K562 (cell line): ENCODE results near the gene GRK3. TPM values are rescaled to one million over a fixed set of nuclear protein-coding genes. Genes with fewer than 3 reads are reported as not detected.

ENCODE experiments used
- ATAC-seq: fragments of 200-7000 bp; cut with Tn5 transposase; 3 replicates; pipeline ENCODE4 v1.9.1; 2020; ENCODE audit warnings: moderate library complexity
- BruUV-seq: library from RNA; stranded (reverse); fragments of 400-500 nt; replicated peaks from 2 replicates; lab custom pipeline; 2021; lab: Mats Ljungman, UMichigan
- CTCF ChIA-PET: fragments of 300-600 bp; formaldehyde crosslinking; extraction: SDS; loops from one replicate; lab custom pipeline; 2021; ENCODE audit warnings: low intra/inter-chr PET ratio; lab: Yijun Ruan, JAX
- POLR2A ChIA-PET: fragments of 300-600, 350-650 bp; sonication (Branson Sonifier 250); formaldehyde crosslinking; extraction: SDS; loops from one replicate; lab custom pipeline; 2021; ENCODE audit warnings: antibody characterized with exemption, inconsistent platforms; lab: Yijun Ruan, JAX
- DNase-seq, 4 experiments: peaks; one replicate each; pipeline versions ENCODE4 v3.0.0 to v3.0.0-alpha.2; 2011 to 2018; ENCODE audit warnings: low spot score in 3 of 4, mixed read lengths in 3 of 4; ENCODE audit errors: extremely low read depth in 1 of 4
- FAIRE-seq: peaks from 2 replicates; lab custom pipeline; 2011; peaks lifted over from hg19 to GRCh38; lab: Jason Lieb, UNC
- H2AFZ ChIP-seq: 2 replicates; pipeline ENCODE4 v1.6.0; 2011; ENCODE audit warnings: low read depth, low read length, control low read depth, inconsistent platforms
- H3K27ac ChIP-seq: fragments of 200-600 bp; 3 replicates; pipeline ENCODE4 v1.8.0; 2011; ENCODE audit warnings: low read depth, mild to moderate bottlenecking, control low read depth, inconsistent platforms, low read length, moderate library complexity, mixed read lengths; ENCODE audit errors: extremely low read depth
- H3K27me3 ChIP-seq, 2 experiments: fragments of 300-600 bp in 1 of 2; 2 replicates in 1 of 2; 3 replicates in 1 of 2; pipeline versions ENCODE4 v1.6.0 to v1.8.0; 2011; ENCODE audit warnings: inconsistent platforms in 2 of 2, low read length in 2 of 2, mild to moderate bottlenecking in 1 of 2, mixed read lengths in 1 of 2, moderate library complexity in 1 of 2; ENCODE audit not compliant: control insufficient read depth in 2 of 2, insufficient read depth in 2 of 2
- H3K36me3 ChIP-seq: fragments of 300-600 bp; 3 replicates; pipeline ENCODE4 v1.8.0; 2011; ENCODE audit warnings: mild to moderate bottlenecking, low read length, inconsistent platforms; ENCODE audit not compliant: control insufficient read depth, insufficient read depth
- H3K4me1 ChIP-seq, 2 experiments: fragments of 200-600 bp in 1 of 2; replicated peaks in 1 of 2; 2 replicates in 1 of 2; 3 replicates in 1 of 2; pipeline versions ENCODE4 v1.5.1 to v1.8.0; 2011; ENCODE audit warnings: inconsistent platforms in 2 of 2, low read length in 2 of 2, mild to moderate bottlenecking in 1 of 2, mixed read lengths in 1 of 2, moderate library complexity in 1 of 2; ENCODE audit not compliant: control insufficient read depth in 2 of 2, insufficient read depth in 2 of 2
- H3K4me2 ChIP-seq: 2 replicates; pipeline ENCODE4 v1.6.1; 2011; ENCODE audit warnings: low read length, control low read depth, inconsistent platforms, mixed read lengths; ENCODE audit not compliant: insufficient read depth
- H3K4me3 ChIP-seq: fragments of 200-600 bp; sonication (generic), shearing (Covaris generic); 2 replicates; pipeline ENCODE4 v1.5.1; 2016; ENCODE audit warnings: control low read depth, inconsistent platforms
- H3K79me2 ChIP-seq: fragments of 200-600 bp; 3 replicates; pipeline ENCODE4 v1.8.0; 2011; ENCODE audit warnings: low read length, inconsistent platforms; ENCODE audit not compliant: control insufficient read depth, insufficient read depth
- H3K9ac ChIP-seq, 2 experiments: 2 replicates each; pipeline versions ENCODE4 v1.6.0 to v1.6.1; 2011; ENCODE audit warnings: low read depth in 2 of 2, low read length in 2 of 2, control low read depth in 1 of 2, inconsistent platforms in 1 of 2, mild to moderate bottlenecking in 1 of 2, mixed read lengths in 1 of 2; ENCODE audit not compliant: insufficient read depth in 1 of 2
- H3K9me1 ChIP-seq: one replicate; pipeline ENCODE4 v1.6.0; 2011; ENCODE audit warnings: inconsistent platforms, mild to moderate bottlenecking, low read length, moderate library complexity; ENCODE audit not compliant: control insufficient read depth, insufficient read depth
- H3K9me3 ChIP-seq: replicated peaks from 2 replicates; pipeline ENCODE4 v1.5.1; 2011; ENCODE audit warnings: low read depth, low read length, inconsistent platforms; ENCODE audit not compliant: control insufficient read depth, insufficient read depth
- H4K20me1 ChIP-seq: replicated peaks from 2 replicates; pipeline ENCODE4 v1.6.1; 2011; ENCODE audit warnings: low read length, inconsistent platforms, mixed read lengths; ENCODE audit not compliant: control insufficient read depth, insufficient read depth
- CAMTA2 ChIP-seq: fragments of 250-450 bp; sonication (Bioruptor Pico); conservative IDR thresholded peaks from 2 replicates; pipeline ENCODE4 v1.5.1; 2022
- CBX5 ChIP-seq: IDR thresholded peaks from 2 replicates; pipeline ENCODE4 v1.6.1; 2014; ENCODE audit warnings: low read depth, borderline replicate concordance
- CGGBP1 ChIP-seq: fragments of 250-450 bp; sonication (Bioruptor Pico); IDR thresholded peaks from 2 replicates; pipeline ENCODE4 v1.9.0; 2021; ENCODE audit warnings: mild to moderate bottlenecking
- DACH1 ChIP-seq: fragments of 450-650 bp; IDR thresholded peaks from 2 replicates; pipeline ENCODE4 v1.6.1; 2018; ENCODE audit not compliant: partially characterized antibody
- ETV6 ChIP-seq, 3 experiments: fragments of 150-350 bp in 1 of 3; sonication (generic) in 1 of 3; formaldehyde crosslinking in 1 of 3; IDR thresholded peaks; 2 replicates each; pipeline versions ENCODE4 v1.6.1 to v1.8.0; 2014 to 2022; ENCODE audit warnings: borderline replicate concordance in 2 of 3, low read depth in 2 of 3, antibody characterized with exemption in 1 of 3, low read length in 1 of 3, mild to moderate bottlenecking in 1 of 3, missing genetic modification reagents in 1 of 3
- MAFG ChIP-seq: fragments of 450-650 bp; conservative IDR thresholded peaks from 2 replicates; pipeline ENCODE4 v1.6.1; 2016; ENCODE audit warnings: missing genetic modification characterization, missing compliant biosample characterization
- MCM5 ChIP-seq: fragments of 450-650 bp; IDR thresholded peaks from 2 replicates; pipeline ENCODE4 v1.6.1; 2016; ENCODE audit warnings: low read depth
- PTTG1 ChIP-seq: fragments of 450-650 bp; IDR thresholded peaks from 2 replicates; pipeline ENCODE4 v1.6.1; 2016; ENCODE audit warnings: low read depth, mild to moderate bottlenecking, missing genetic modification characterization, missing compliant biosample characterization
- RBBP5 ChIP-seq: fragments of 200-600 bp; sonication (generic); IDR thresholded peaks from 2 replicates; pipeline ENCODE4 v1.6.1; 2012; ENCODE audit warnings: borderline replicate concordance, mild to moderate bottlenecking, low read length, control low read depth, inconsistent platforms; ENCODE audit not compliant: insufficient read depth, poor library complexity, severe bottlenecking
- SETDB1 ChIP-seq: IDR thresholded peaks from one replicate; pipeline ENCODE4 v1.6.1; 2012; ENCODE audit warnings: low read length, control low read depth, inconsistent platforms
- STAT5B ChIP-seq: fragments of 250-450 bp; sonication (Bioruptor Pico); IDR thresholded peaks from 2 replicates; pipeline ENCODE4 v1.8.0; 2021; ENCODE audit warnings: mild to moderate bottlenecking, inconsistent platforms
- ZBTB7A ChIP-seq: IDR thresholded peaks from 2 replicates; pipeline ENCODE4 v1.6.1; 2011; ENCODE audit warnings: low read depth, mild to moderate bottlenecking, low read length, moderate library complexity, borderline replicate concordance; ENCODE audit not compliant: control insufficient read depth
- ZNF584 ChIP-seq: fragments of 200-800 bp; sonication (Bioruptor generic); IDR thresholded peaks from 2 replicates; pipeline ENCODE4 v1.6.1; 2016; ENCODE audit warnings: low read depth, mild to moderate bottlenecking, missing genetic modification characterization, missing compliant biosample characterization
- WGBS: fragments of 100-300 bp; shearing (Covaris generic); methylation state at CpG from one replicate; pipeline ENCODE4 v1.1.6; 2016; ENCODE audit warnings: low coverage, mixed read lengths; ENCODE audit not compliant: insufficient coverage; ENCODE audit errors: missing lambda C conversion rate; 5-methylcytosine and 5-hydroxymethylcytosine counted together
- in situ Hi-C: fragments of 300-500 bp; cut with MboI; formaldehyde crosslinking; loops from 4 replicates; pipeline ENCODE4 v1.15.0; 2018; ENCODE audit warnings: inconsistent platforms, mixed read lengths
- intact Hi-C: fragments of 100-400 bp; cut with micrococcal nuclease; formaldehyde crosslinking; loops from 2 replicates; pipeline ENCODE4 v1.14.2; 2022
- polyA plus RNA-seq, 8 experiments: library from polyadenylated mRNA; depleted of rRNA in 4 of 8; stranded (reverse) in 5 of 8; unstranded in 3 of 8; fragments of >200 nt; fragmentation: Nextera tagmentation in 2 of 8; fragmentation: Illumina TruSeq in 1 of 8; extraction: Ambion mirVana in 2 of 8; extraction: Trizol in 1 of 8; gene quantifications; 2 replicates each; pipeline versions ENCODE4 v1.2.1 to v1.2.3, GENCODE V29; 2011 to 2014; ENCODE audit warnings: inconsistent platforms in 1 of 8, missing spikeins in 1 of 8
- total RNA-seq, 7 experiments: library from RNA; depleted of rRNA in 6 of 7; stranded (reverse); fragments of >200 nt in 6 of 7; fragmentation: Illumina TruSeq in 2 of 7; extraction: Trizol in 2 of 7; gene quantifications; 2 replicates each; pipeline versions ENCODE4 v1.2.1 to v1.2.3, GENCODE V29; 2011 to 2021; ENCODE audit warnings: low replicate concordance in 1 of 7
- TF ChIP-seq, protein P1 (sequence below): sonication (generic); formaldehyde crosslinking; IDR thresholded peaks from 2 replicates; pipeline ENCODE4 v1.8.0; 2022; ENCODE audit warnings: mild to moderate bottlenecking, missing genetic modification reagents, borderline replicate concordance
- TF ChIP-seq, protein P2 (sequence below): fragments of 250-450 bp; sonication (Bioruptor Pico); IDR thresholded peaks from 2 replicates; pipeline ENCODE4 v1.5.0; 2020; ENCODE audit warnings: mild to moderate bottlenecking
- TF ChIP-seq, protein P3 (sequence below): sonication (generic); formaldehyde crosslinking; IDR thresholded peaks from 2 replicates; pipeline ENCODE4 v1.8.1; 2023; ENCODE audit warnings: mild to moderate bottlenecking, missing genetic modification reagents, moderate library complexity

Gene GRK3
- total and polyA plus RNA-seq, 9 of the 15 experiments (the other 6 are each of a cell fraction or from before 2014, with no cell fraction given): 1.4 to 7.6 (median 3.6) TPM

GRCh38 chr22:25670070-25670461 is 105.6 kb downstream of the GRK3 start:
- 79% methylated on average over 5 of the region's 6 CpGs for WGBS
- FAIRE-seq (no peak), ATAC-seq (no peak)
- TF ChIP-seq CAMTA2 (CRISPR knock-in tag) (no peak), CBX5 (no peak), ZNF584 (CRISPR knock-in tag) (no peak), PTTG1 (tag) (no peak), SETDB1 (no peak), MAFG (no peak), RBBP5 (no peak), CGGBP1 (CRISPR knock-in tag) (no peak), DACH1 (no peak), STAT5B (CRISPR knock-in tag) (no peak), ZBTB7A (no peak), MCM5 (no peak), ETV6 (IDR thresholded peaks at IDR 0.05; ENCODE audit: borderline replicate concordance in 1 of 2, low read depth in 2 of 2, low read length in 1 of 2) (no peak), ETV6 (CRISPR knock-in tag; IDR thresholded peaks at IDR 0.05; ENCODE audit: borderline replicate concordance) (no peak)
- TF ChIP-seq, protein P1, sequence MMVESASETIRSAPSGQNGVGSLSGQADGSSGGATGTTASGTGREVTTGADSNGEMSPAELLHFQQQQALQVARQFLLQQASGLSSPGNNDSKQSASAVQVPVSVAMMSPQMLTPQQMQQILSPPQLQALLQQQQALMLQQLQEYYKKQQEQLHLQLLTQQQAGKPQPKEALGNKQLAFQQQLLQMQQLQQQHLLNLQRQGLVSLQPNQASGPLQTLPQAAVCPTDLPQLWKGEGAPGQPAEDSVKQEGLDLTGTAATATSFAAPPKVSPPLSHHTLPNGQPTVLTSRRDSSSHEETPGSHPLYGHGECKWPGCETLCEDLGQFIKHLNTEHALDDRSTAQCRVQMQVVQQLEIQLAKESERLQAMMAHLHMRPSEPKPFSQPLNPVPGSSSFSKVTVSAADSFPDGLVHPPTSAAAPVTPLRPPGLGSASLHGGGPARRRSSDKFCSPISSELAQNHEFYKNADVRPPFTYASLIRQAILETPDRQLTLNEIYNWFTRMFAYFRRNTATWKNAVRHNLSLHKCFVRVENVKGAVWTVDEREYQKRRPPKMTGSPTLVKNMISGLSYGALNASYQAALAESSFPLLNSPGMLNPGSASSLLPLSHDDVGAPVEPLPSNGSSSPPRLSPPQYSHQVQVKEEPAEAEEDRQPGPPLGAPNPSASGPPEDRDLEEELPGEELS (CRISPR knock-in tag): no peak
- TF ChIP-seq, protein P2, sequence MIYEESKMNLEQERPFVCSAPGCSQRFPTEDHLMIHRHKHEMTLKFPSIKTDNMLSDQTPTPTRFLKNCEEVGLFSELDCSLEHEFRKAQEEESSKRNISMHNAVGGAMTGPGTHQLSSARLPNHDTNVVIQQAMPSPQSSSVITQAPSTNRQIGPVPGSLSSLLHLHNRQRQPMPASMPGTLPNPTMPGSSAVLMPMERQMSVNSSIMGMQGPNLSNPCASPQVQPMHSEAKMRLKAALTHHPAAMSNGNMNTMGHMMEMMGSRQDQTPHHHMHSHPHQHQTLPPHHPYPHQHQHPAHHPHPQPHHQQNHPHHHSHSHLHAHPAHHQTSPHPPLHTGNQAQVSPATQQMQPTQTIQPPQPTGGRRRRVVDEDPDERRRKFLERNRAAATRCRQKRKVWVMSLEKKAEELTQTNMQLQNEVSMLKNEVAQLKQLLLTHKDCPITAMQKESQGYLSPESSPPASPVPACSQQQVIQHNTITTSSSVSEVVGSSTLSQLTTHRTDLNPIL: no peak
- TF ChIP-seq, protein P3, sequence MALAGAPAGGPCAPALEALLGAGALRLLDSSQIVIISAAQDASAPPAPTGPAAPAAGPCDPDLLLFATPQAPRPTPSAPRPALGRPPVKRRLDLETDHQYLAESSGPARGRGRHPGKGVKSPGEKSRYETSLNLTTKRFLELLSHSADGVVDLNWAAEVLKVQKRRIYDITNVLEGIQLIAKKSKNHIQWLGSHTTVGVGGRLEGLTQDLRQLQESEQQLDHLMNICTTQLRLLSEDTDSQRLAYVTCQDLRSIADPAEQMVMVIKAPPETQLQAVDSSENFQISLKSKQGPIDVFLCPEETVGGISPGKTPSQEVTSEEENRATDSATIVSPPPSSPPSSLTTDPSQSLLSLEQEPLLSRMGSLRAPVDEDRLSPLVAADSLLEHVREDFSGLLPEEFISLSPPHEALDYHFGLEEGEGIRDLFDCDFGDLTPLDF (CRISPR knock-in tag): no peak

More at GRCh38 chr22:25670070-25670461, 105.6 kb downstream of the GRK3 start:
- intact Hi-C loops (no loop called here), in situ Hi-C loops (no loop called here)
- no peaks in the 10 kb centered on the region for H3K9me3 ChIP-seq
- H3K27me3 ChIP-seq: no peaks in the 10 kb centered on the region
- no peak overlapping the region for H3K4me3 ChIP-seq
- H3K27ac ChIP-seq: no peak overlapping the region
- H3K79me2 ChIP-seq: no peaks in the 10 kb centered on the region
- H2AFZ ChIP-seq: no peak overlapping the region
- no peaks in the 10 kb centered on the region; a peak in 1 of 5 replicates for H3K4me1 ChIP-seq
- no TSS peak for BruUV-seq
- no peaks in the 10 kb centered on the region for H3K9me1 ChIP-seq
- no peak overlapping the region for H3K9ac ChIP-seq
- no peaks in the 10 kb centered on the region for H4K20me1 ChIP-seq
- ChIA-PET CTCF (no interaction called here), POLR2A (no interaction called here)
- H3K4me2 ChIP-seq: no peak overlapping the region
- DNase-seq: no peak
- H3K36me3 ChIP-seq: no peaks in the 10 kb centered on the region
